ENCODE measurements around the gene C11orf97.

C11orf97 gene

GRCh38 chr11:94558468-94558867 is 46.2 kb downstream of the C11orf97 start:
- H3K4me3 ChIP-seq (ENCODE audit: low read depth, low read length) = no peak overlapping the region
- no peak for TF ChIP-seq CTCF (IDR thresholded peaks at IDR 0.05; ENCODE audit: borderline replicate concordance, insufficient read depth, low read depth, low read length)

- TF ChIP-seq CTCF (IDR thresholded peaks at IDR 0.05; ENCODE audit: borderline replicate concordance, insufficient read depth, low read depth, low read length) = no peak
- no peak overlapping the region for H3K4me3 ChIP-seq (ENCODE audit: low read depth, low read length)
Observed at GRCh38 chr11:94558932-94559331, 46.7 kb downstream of the C11orf97 start.

GRCh38 chr11:94559361-94559760 is 47.1 kb downstream of the C11orf97 start:
- TF ChIP-seq CTCF (IDR thresholded peaks at IDR 0.05; ENCODE audit: borderline replicate concordance, insufficient read depth, low read depth, low read length) = no peak
- no peak overlapping the region for H3K4me3 ChIP-seq (ENCODE audit: low read depth, low read length)

- no peak for TF ChIP-seq CTCF (IDR thresholded peaks at IDR 0.05; ENCODE audit: borderline replicate concordance, insufficient read depth, low read depth, low read length)
- no peak overlapping the region for H3K4me3 ChIP-seq (ENCODE audit: low read depth, low read length)
Observed at GRCh38 chr11:94560834-94561233, 48.6 kb downstream of the C11orf97 start.

- H3K4me3 ChIP-seq (ENCODE audit: low read depth, low read length) = no peak overlapping the region
- TF ChIP-seq CTCF (IDR thresholded peaks at IDR 0.05; ENCODE audit: borderline replicate concordance, insufficient read depth, low read depth, low read length) = no peak
Observed at GRCh38 chr11:94563176-94563847, 51.1 kb downstream of the C11orf97 start.

- no peak overlapping the region for H3K4me3 ChIP-seq (ENCODE audit: low read depth, low read length)
- TF ChIP-seq CTCF (IDR thresholded peaks at IDR 0.05; ENCODE audit: borderline replicate concordance, insufficient read depth, low read depth, low read length) = no peak
Observed at GRCh38 chr11:94563848-94564467, 51.7 kb downstream of the C11orf97 start.

GRCh38 chr11:94567181-94567670 is 55.0 kb downstream of the C11orf97 start, which contains the start of gene PIWIL4:
Gene PIWIL4, plus strand, starts transcription at chr11:94567368. Its CDS starts 151 bp downstream, at chr11:94567519.
- TF ChIP-seq CTCF (IDR thresholded peaks at IDR 0.05; ENCODE audit: borderline replicate concordance, insufficient read depth, low read depth, low read length) = no peak
- no peak within 1 kb of the TSS for H3K4me3 ChIP-seq (ENCODE audit: low read depth, low read length)

Data from GM12875 (cell line).